HG03280 (cell line): ENCODE results near the gene MRPS25.

Experiments used
- ATAC-seq: cut with Tn5 transposase; IDR thresholded peaks from one replicate; pipeline ENCODE4 v1.9.1; 2021; ENCODE audit warnings: mild to moderate bottlenecking, moderate library complexity; ENCODE audit not compliant: unreplicated experiment

MRPS25 gene

GRCh38 chr3:15064835-15065549 lies at the start of gene MRPS25:
Gene MRPS25 (minus strand): TSS chr3:15065315. CDS start chr3:15065194, 121 bp downstream.
- ATAC-seq: peak; percentile 97

- no peak for ATAC-seq
These were observed 48.8 kb upstream of the MRPS25 start for GRCh38 chr3:15113884-15114283.

- ATAC-seq: no peak
These were observed 48.4 kb upstream of the MRPS25 start for GRCh38 chr3:15113471-15113870.

GRCh38 chr3:15112011-15112410 lies 46.9 kb upstream of the MRPS25 start:
- no peak for ATAC-seq

GRCh38 chr3:15110206-15110605 lies 45.1 kb upstream of the MRPS25 start:
- no peak for ATAC-seq

GRCh38 chr3:15108869-15109268 lies 43.8 kb upstream of the MRPS25 start:
- ATAC-seq: no peak

GRCh38 chr3:15108082-15108545 lies 43.0 kb upstream of the MRPS25 start:
- ATAC-seq: peak; percentile 88

- no peak for ATAC-seq
These were observed 42.2 kb upstream of the MRPS25 start for GRCh38 chr3:15107075-15107947.

GRCh38 chr3:15102836-15103235 lies 37.7 kb upstream of the MRPS25 start:
- no peak for ATAC-seq

- no peak for ATAC-seq
These were observed 37.1 kb upstream of the MRPS25 start for GRCh38 chr3:15102256-15102655.

- ATAC-seq: peak; percentile 8
These were observed 34.4 kb upstream of the MRPS25 start for GRCh38 chr3:15099364-15100098.

GRCh38 chr3:15098503-15099363 lies 33.6 kb upstream of the MRPS25 start, which contains the start of gene RBSN:
Gene RBSN (minus strand): TSS chr3:15099148. CDS start chr3:15096120, 3,028 bp downstream.
- ATAC-seq: peak; percentile 92

- no peak for ATAC-seq
These were observed 32.8 kb upstream of the MRPS25 start for GRCh38 chr3:15097891-15098290.

GRCh38 chr3:15096046-15096445 lies 30.9 kb upstream of the MRPS25 start:
- ATAC-seq: no peak

- ATAC-seq: no peak
These were observed 29.2 kb upstream of the MRPS25 start for GRCh38 chr3:15094187-15094875.

- ATAC-seq: no peak
These were observed 27.6 kb upstream of the MRPS25 start for GRCh38 chr3:15092686-15093085.

- ATAC-seq: no peak
These were observed 26.5 kb upstream of the MRPS25 start for GRCh38 chr3:15091575-15091974.

- ATAC-seq: no peak
These were observed 24.1 kb upstream of the MRPS25 start for GRCh38 chr3:15089201-15089600.

GRCh38 chr3:15086699-15087098 lies 21.6 kb upstream of the MRPS25 start:
- no peak for ATAC-seq

GRCh38 chr3:15086263-15086662 lies 21.1 kb upstream of the MRPS25 start:
- ATAC-seq: no peak
